GM21515 (cell line): ENCODE results near the gene UAP1.
A peak's percentile ranks its signal among the peaks of the same experiment; 100 is the strongest.

Experiments
- ATAC-seq: cut with Tn5 transposase; IDR thresholded peaks from one replicate; pipeline ENCODE4 v1.9.1; 2021; ENCODE audit not compliant: unreplicated experiment

The UAP1 gene

GRCh38 chr1:162561616-162562469 is at the start of gene UAP1:
Gene UAP1, plus strand, starts transcription at chr1:162561722. Its CDS starts 4,347 bp downstream, at chr1:162566069.
- ATAC-seq = peak; percentile 33

- no peak for ATAC-seq
Measured at GRCh38 chr1:162527314-162527713, 34.2 kb upstream of the UAP1 start.

DNA sequence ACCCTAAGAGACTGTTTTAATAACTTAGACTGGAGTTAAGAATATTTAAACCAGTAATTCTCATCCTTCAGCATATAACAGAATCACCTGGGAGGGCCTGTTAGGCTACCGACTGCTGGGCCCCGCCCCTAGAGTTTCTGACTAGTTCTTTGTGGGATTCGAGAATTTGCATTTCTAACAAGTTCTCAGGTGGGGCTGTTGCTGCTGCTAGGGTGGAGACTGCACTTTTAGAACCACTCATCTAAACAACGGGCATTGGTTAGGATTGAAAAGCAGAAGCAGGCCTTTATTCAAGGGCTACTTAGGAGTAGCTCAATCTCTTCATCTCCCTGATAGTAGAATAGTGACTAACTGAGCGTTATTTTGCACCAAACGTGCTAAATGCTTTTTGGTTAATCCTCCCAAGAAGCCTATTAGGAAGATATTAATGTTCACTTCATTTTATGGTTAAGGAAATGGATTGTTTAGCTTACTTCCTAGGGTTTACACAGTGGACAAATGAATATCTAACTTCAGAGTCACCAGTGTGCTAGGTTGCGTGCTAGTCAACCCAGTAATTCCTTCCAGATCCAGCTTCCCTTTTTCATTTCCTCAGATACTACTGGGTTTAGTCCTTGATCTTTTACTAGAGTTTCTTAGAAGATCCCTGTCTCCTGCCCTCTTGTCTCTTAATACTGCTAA is 31.1 kb upstream of the UAP1 start:
- ATAC-seq = peak; percentile 97

- no peak for ATAC-seq
Measured at GRCh38 chr1:162530988-162531319, 30.6 kb upstream of the UAP1 start.

- no peak for ATAC-seq
Measured at GRCh38 chr1:162535501-162535900, 26.0 kb upstream of the UAP1 start.

DNA sequence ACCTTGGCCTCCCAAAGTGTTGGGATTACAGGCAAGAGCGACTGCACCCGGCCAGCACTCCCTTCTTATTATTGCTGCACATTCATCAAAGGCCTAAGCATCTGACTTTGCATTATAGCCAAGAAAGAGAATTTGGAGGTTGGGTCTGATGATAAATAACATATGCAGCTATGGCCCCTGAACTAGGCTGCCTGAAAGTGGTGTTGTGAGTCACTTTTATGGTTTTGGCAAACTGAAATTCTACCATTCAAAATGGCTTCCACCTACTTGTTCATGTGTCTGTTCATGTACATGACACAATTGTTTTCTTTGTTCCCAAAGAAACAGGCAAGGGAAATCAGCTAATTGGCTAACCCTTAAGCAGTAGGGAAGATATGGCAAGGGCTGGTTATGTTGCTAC is 25.0 kb upstream of the UAP1 start:
- ATAC-seq = no peak

DNA sequence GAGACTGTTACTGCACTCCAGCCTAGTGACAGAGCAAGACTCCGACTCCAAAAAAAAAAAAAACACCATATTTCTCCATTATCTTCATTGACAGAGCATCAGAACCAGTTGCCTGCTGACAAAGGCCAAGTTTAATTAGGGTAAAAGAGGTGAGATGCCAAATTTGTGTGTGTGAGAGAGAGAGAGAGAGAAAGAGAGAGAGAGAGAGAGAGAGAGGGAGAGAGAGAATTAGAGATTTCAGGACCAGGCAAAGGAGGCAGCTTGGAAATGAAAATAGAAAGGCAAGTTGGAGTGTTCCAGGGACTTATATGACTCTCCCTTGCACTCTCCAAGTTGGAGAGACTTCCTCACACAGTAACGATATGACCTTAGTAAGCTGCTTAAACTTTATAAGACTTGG is 24.3 kb upstream of the UAP1 start:
- ATAC-seq = no peak

DNA sequence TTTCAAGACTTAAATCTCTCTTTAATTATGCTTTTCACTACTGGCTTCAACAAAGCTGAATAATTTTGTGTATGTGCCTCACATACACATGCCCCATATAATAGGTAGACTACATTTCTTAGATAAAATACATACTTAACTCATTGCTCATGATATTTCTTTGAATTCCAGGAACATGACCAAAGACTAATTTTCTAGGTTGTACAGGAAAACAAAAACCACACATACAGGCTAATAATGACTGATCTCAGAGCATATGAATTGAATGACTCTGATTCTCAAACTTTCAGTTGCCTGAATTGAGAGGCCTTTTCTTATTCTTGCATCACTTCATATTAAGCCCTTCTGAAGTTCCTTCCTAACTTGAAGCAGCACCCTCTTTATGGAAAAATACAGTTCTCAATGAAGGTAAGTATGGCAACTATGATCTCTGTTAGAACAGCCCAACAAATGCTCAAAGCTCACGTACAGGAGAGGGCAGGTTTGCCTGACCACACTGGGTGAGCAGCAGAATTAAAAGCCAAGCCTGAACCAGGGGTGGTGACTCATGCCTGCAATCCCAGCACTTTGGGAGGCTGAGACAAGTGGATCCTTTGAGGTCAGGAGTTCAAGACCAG is 22.6 kb upstream of the UAP1 start:
- ATAC-seq = no peak

- no peak for ATAC-seq
Measured at GRCh38 chr1:162541619-162542141, 19.8 kb upstream of the UAP1 start.

GRCh38 chr1:162543228-162543627 is 18.3 kb upstream of the UAP1 start:
- ATAC-seq = no peak

GRCh38 chr1:162548170-162548569 is 13.4 kb upstream of the UAP1 start:
- ATAC-seq = no peak

- ATAC-seq = no peak
Measured at GRCh38 chr1:162549001-162549400, 12.5 kb upstream of the UAP1 start.

DNA sequence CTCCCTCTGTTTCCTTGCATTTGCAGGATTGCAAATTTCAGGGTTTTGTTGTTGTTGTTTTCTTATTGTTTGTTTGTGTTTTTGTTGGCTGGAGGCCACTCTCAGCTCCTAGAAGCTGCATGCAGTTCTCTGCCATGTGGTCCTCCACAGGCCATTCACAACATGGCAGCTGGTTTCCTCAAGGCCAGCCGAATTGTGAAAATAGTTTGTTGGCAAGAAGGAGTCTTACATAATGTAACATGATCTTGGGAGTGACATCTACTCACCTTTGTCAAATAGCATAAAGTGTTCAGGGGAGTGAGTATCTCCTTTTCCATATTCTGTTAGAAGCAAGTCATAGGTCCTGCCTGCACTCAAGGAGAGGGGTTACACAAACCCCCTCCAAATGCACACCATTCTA is 10.6 kb upstream of the UAP1 start:
- no peak for ATAC-seq

DNA sequence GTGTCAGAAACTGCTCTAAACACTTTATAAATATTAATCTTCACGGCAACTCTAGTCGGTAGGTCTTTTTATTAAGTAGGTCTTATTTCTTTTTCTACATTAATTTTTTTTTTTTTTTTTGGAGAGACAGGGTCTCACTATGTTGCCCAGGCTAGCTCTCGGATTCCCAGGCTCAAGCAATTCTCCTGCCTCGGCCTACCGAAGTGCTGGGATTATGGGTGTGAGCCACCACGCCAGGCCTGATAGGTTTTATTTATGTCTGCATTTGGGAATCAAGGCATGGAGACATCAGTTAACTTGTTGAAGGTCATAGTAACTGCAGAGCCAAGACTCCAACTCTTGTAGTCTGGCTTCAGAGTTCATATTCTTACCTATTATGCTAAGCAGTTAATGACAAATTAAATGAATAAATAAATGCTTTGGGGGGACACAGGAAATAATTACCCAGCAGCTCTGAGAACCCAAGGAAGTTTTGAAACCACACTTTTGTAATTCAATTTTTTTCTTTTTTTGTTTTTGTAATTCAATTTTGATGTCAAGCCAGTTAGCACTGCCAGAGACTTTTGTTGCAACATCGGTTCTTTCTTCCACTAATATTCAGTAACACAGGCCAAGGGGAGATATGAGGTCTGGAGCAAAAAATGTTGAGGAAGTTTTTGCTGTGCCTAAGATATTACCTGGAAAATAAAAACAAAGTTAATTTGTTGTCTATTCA is 9.4 kb upstream of the UAP1 start:
- no peak for ATAC-seq

DNA sequence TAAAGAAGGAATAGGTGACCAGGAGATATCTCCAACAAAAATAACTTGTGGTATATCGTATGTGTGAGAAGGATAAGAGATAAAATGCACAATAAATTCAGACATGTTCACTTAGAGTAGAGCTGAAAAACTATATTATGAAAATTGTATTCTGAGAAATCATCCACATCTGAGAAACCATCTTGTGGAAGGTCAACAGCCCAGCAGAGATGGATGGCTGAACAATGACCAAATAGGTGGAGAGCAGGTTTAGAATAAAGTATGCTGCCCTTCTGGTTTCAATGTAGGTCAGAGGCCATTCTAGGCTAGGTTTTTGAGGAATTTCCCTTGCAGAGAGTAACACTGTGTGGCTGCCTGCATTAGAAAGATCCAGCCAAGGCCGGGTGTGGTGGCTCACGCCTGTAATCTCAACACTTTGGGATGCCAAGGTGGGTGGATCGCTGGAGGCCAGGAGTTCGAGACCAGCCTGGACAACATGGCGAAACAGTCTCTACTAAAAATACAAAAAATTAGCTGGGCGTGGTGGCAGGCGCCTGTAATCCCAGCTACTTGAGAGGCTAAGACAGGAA is 8.8 kb upstream of the UAP1 start:
- no peak for ATAC-seq

DNA sequence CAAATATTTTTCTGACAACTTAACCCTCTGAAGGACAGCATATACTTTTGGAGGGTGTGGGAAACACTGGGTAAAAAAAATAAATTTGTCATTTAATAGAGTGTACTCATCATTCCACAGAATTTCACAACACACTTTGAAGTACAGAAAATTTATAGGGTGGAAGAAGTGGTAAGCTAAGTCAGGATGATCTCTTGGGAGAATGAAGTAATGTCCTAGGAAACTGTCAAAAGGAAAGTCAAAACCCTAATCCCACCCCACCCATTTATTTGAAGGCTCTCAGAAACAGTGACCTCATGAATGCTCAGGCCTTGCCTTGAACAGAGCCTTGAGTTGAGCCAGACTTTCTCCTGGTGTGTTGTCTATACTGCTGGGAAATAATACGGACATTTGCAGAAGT is 7.3 kb upstream of the UAP1 start:
- ATAC-seq = no peak

DNA sequence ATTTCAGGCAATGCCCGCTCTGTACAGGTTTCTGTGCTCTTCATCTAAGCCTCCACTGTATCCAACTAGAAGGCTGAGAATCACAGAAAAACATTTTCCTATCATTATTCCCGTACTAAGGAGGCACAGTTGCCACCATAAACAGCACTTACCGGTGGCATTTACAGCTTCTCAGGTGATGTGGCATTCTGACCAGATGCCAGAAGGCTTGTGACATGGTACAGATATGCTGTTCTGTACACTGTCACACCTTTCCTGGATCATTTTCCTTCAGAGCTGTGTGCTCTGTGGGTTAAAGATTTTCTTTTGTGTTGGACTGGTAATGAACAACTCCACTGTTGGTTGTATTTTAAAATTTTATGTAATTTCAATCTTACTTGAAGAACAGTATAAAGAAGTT is 4.0 kb upstream of the UAP1 start:
- ATAC-seq = no peak

DNA sequence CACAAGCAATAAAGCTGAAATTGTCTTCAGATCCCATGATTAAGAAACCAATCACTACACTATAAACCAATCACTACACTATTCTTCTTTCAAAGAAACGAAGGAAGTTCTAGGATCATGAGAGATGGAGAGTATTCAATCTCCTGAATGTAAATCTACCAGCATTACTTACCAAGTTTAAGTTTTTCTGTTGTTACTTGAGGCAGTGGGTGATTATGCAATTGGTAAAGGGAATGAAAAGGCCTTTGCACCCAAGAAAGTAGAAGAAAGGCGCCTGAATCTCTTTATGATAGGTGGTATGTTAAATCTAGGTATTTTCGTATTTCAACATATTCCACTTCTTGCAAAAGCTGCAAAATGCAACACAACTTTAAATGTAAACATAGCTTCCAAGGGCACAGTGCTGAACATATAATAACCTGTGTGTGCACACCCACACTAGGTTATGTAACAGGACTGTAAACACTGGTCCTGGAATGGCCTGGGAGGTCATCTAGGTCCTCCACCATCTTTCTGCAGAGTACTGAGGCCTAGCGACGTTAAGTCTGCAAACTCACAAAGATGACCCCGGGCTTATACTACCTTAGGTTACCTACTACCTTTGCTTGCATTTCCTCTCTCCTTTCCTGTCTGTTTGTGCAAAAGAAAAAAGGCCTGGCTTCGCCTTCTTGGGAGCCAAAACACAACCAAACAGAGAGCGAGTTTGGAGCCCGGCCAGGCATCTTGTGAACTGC is 1.1 kb upstream of the UAP1 start:
- no peak for ATAC-seq

GRCh38 chr1:162561037-162561615 is 396 bp upstream of the UAP1 start:
- ATAC-seq = peak; percentile 97

GRCh38 chr1:162562470-162562828 is 927 bp downstream of the UAP1 start:
- ATAC-seq = no peak
